H1 (cell line): ENCODE data around the gene PKP3. TPM values are rescaled to one million over a fixed set of nuclear protein-coding genes. Genes with fewer than 3 reads are reported as not detected.

Source experiments
- CTCF ChIA-PET: fragments of 300-600 bp; sonication (Branson Sonifier 250); formaldehyde crosslinking; loops from one replicate; lab custom pipeline; 2021; ENCODE audit not compliant: partially characterized antibody; lab: Charles Lee
- POLR2A ChIA-PET: fragments of 300-600 bp; sonication (Branson Sonifier 250); formaldehyde crosslinking; loops from one replicate; lab custom pipeline; 2021; ENCODE audit warnings: inconsistent platforms; ENCODE audit not compliant: partially characterized antibody; lab: Charles Lee
- DNase-seq, 2 experiments: peaks; one replicate each; pipeline versions ENCODE4 v3.0.0 to v3.0.0-alpha.2; 2010 to 2022; ENCODE audit warnings: low spot score in 2 of 2, low read depth in 1 of 2, mixed read lengths in 1 of 2
- FAIRE-seq: peaks from 2 replicates; lab custom pipeline; 2011; peaks lifted over from hg19 to GRCh38; lab: Jason Lieb, UNC
- H2AFZ ChIP-seq: 2 replicates; pipeline ENCODE4 v1.8.1; 2012; ENCODE audit warnings: low read length, inconsistent platforms
- H2AK5ac ChIP-seq: 2 replicates; pipeline ENCODE4 v1.6.1; 2013; ENCODE audit warnings: low read depth, low read length
- H2BK120ac ChIP-seq: replicated peaks from 2 replicates; pipeline ENCODE3; 2013; ENCODE audit warnings: low read depth, low read length, inconsistent platforms
- H2BK12ac ChIP-seq: 2 replicates; pipeline ENCODE4 v1.6.1; 2013; ENCODE audit warnings: low read depth, low read length
- H2BK15ac ChIP-seq: 2 replicates; pipeline ENCODE4 v1.6.1; 2013; ENCODE audit warnings: low read length
- H2BK20ac ChIP-seq: 2 replicates; pipeline ENCODE4 v1.6.1; 2013; ENCODE audit warnings: low read length
- H2BK5ac ChIP-seq: 2 replicates; pipeline ENCODE4 v1.6.1; 2013; ENCODE audit warnings: low read depth, low read length
- H3K14ac ChIP-seq: 2 replicates; pipeline ENCODE4 v1.6.1; 2013; ENCODE audit warnings: inconsistent platforms; ENCODE audit not compliant: insufficient read length
- H3K18ac ChIP-seq: 2 replicates; pipeline ENCODE4 v1.6.1; 2013; ENCODE audit warnings: low read length; ENCODE audit errors: extremely low read depth
- H3K23ac ChIP-seq: 2 replicates; pipeline ENCODE4 v1.6.1; 2013; ENCODE audit warnings: inconsistent platforms; ENCODE audit not compliant: insufficient read length
- H3K23me2 ChIP-seq: 2 replicates; pipeline ENCODE4 v1.6.1; 2013; ENCODE audit warnings: low read depth, low read length
- H3K27ac ChIP-seq: 2 replicates; pipeline ENCODE4 v1.6.1; 2011; ENCODE audit warnings: low read depth, low read length, inconsistent platforms
- H3K27me3 ChIP-seq, 4 experiments: replicated peaks in 1 of 4; 1 replicate in 1 of 4; 2 replicates in 3 of 4; pipeline versions ENCODE4 v1.6.1 to v1.8.1; 2011 to 2013; ENCODE audit warnings: low read length in 3 of 4, mild to moderate bottlenecking in 3 of 4, inconsistent platforms in 2 of 4, mixed read lengths in 2 of 4, moderate library complexity in 1 of 4; ENCODE audit not compliant: control insufficient read depth in 3 of 4, insufficient read depth in 3 of 4; ENCODE audit errors: extremely low read depth in 1 of 4
- H3K36me3 ChIP-seq, 4 experiments: 2 replicates each; pipeline versions ENCODE4 v1.6.1 to v1.8.1; 2011 to 2013; ENCODE audit warnings: mild to moderate bottlenecking in 4 of 4, low read length in 3 of 4, moderate library complexity in 2 of 4, control low read depth in 1 of 4, inconsistent platforms in 1 of 4; ENCODE audit not compliant: insufficient read depth in 4 of 4, control insufficient read depth in 2 of 4
- H3K4ac ChIP-seq: replicated peaks from 2 replicates; pipeline ENCODE3; 2013; ENCODE audit warnings: low read length, low read depth, mixed read lengths, inconsistent platforms; ENCODE audit not compliant: insufficient read length
- H3K4me1 ChIP-seq, 4 experiments: replicated peaks in 1 of 4; 1 replicate in 1 of 4; 2 replicates in 3 of 4; pipeline versions ENCODE4 v1.6.1 to v1.8.1; 2011 to 2013; ENCODE audit warnings: low read length in 3 of 4, inconsistent platforms in 2 of 4, mixed read lengths in 1 of 4; ENCODE audit not compliant: insufficient read depth in 4 of 4, control insufficient read depth in 3 of 4
- H3K4me2 ChIP-seq, 2 experiments: 2 replicates each; pipeline versions ENCODE4 v1.6.1 to v1.8.1; 2011 to 2013; ENCODE audit warnings: low read depth in 2 of 2, low read length in 2 of 2, control low read depth in 1 of 2, inconsistent platforms in 1 of 2, mild to moderate bottlenecking in 1 of 2; ENCODE audit not compliant: insufficient read depth in 1 of 2
- H3K4me3 ChIP-seq, 4 experiments: fragments of 200-600, 300-600 bp in 1 of 4; sonication (generic), shearing (Covaris generic), sonication (Bioruptor Twin) in 1 of 4; 2 replicates each; pipeline versions ENCODE4 v1.5.1 to v1.8.1; 2011 to 2016; ENCODE audit warnings: low read length in 4 of 4, low read depth in 3 of 4, control low read depth in 2 of 4, inconsistent platforms in 2 of 4, mild to moderate bottlenecking in 2 of 4, mixed read lengths in 1 of 4, moderate library complexity in 1 of 4; ENCODE audit not compliant: insufficient read depth in 2 of 4; ENCODE audit errors: extremely low read depth in 1 of 4
- H3K56ac ChIP-seq: replicated peaks from 2 replicates; pipeline ENCODE3; 2013; ENCODE audit warnings: low read depth, mild to moderate bottlenecking, mixed read lengths, low read length, inconsistent platforms; ENCODE audit not compliant: insufficient read length
- H3K79me1 ChIP-seq: 2 replicates; pipeline ENCODE4 v1.6.1; 2013; ENCODE audit warnings: low read depth, low read length, control low read depth
- H3K79me2 ChIP-seq, 2 experiments: 2 replicates each; pipeline versions ENCODE4 v1.6.1 to v1.8.1; 2012 to 2013; ENCODE audit warnings: low read length in 2 of 2, mild to moderate bottlenecking in 2 of 2, inconsistent platforms in 1 of 2; ENCODE audit not compliant: insufficient read depth in 2 of 2, control insufficient read depth in 1 of 2
- H3K9ac ChIP-seq, 4 experiments: replicated peaks in 1 of 4; 1 replicate in 1 of 4; 2 replicates in 3 of 4; pipeline versions ENCODE4 v1.6.1 to v1.8.1; 2011 to 2013; ENCODE audit warnings: low read depth in 3 of 4, low read length in 3 of 4, control low read depth in 2 of 4, mild to moderate bottlenecking in 2 of 4, moderate library complexity in 2 of 4, inconsistent platforms in 1 of 4; ENCODE audit errors: extremely low read depth in 1 of 4
- H3K9me3 ChIP-seq, 2 experiments: 2 replicates each; pipeline versions ENCODE4 v1.6.1 to v1.8.1; 2012 to 2013; ENCODE audit warnings: mild to moderate bottlenecking in 2 of 2, moderate library complexity in 2 of 2, control low read depth in 1 of 2, inconsistent platforms in 1 of 2, low read depth in 1 of 2, low read length in 1 of 2, mixed read lengths in 1 of 2; ENCODE audit not compliant: insufficient read depth in 2 of 2
- H4K20me1 ChIP-seq, 2 experiments: replicated peaks in 1 of 2; 2 replicates each; pipeline versions ENCODE3 to v1.8.1; 2011 to 2013; ENCODE audit warnings: inconsistent platforms in 2 of 2, low read length in 2 of 2, mild to moderate bottlenecking in 1 of 2; ENCODE audit not compliant: insufficient read depth in 2 of 2, control insufficient read depth in 1 of 2
- H4K5ac ChIP-seq: 2 replicates; pipeline ENCODE4 v1.6.1; 2013; ENCODE audit warnings: low read length, low read depth, mixed read lengths, inconsistent platforms; ENCODE audit not compliant: insufficient read length
- H4K8ac ChIP-seq: 2 replicates; pipeline ENCODE4 v1.8.0; 2013; ENCODE audit warnings: mild to moderate bottlenecking, moderate library complexity, low read length, inconsistent platforms; ENCODE audit not compliant: insufficient read depth; ENCODE audit errors: extremely low read depth
- H4K91ac ChIP-seq: replicated peaks from 2 replicates; pipeline ENCODE3; 2013; ENCODE audit warnings: low read length, mixed read lengths, inconsistent platforms; ENCODE audit not compliant: insufficient read length
- BRCA1 ChIP-seq: IDR thresholded peaks from 2 replicates; pipeline ENCODE4 v1.6.1; 2012; ENCODE audit warnings: low read depth, low read length, improper control_type of control experiment
- CREB1 ChIP-seq: IDR thresholded peaks from 2 replicates; pipeline ENCODE4 v1.6.1; 2012; ENCODE audit warnings: inconsistent platforms
- CTCF ChIP-seq, 3 experiments: IDR thresholded peaks; 1 replicate in 2 of 3; 2 replicates in 1 of 3; pipeline versions ENCODE4 v1.5.1 to v1.6.1; 2011; ENCODE audit warnings: low read length in 3 of 3, mild to moderate bottlenecking in 3 of 3, inconsistent platforms in 2 of 3, low read depth in 1 of 3, moderate library complexity in 1 of 3; ENCODE audit not compliant: insufficient read depth in 1 of 3; ENCODE audit errors: control extremely low read depth in 1 of 3
- EP300 ChIP-seq, 2 experiments: IDR thresholded peaks; 1 replicate in 1 of 2; 2 replicates in 1 of 2; pipeline ENCODE4 v1.6.1; 2011 to 2012; ENCODE audit warnings: low read depth in 2 of 2, low read length in 2 of 2, mild to moderate bottlenecking in 2 of 2, borderline replicate concordance in 1 of 2, inconsistent platforms in 1 of 2, moderate library complexity in 1 of 2
- EZH2 ChIP-seq: fragments of 200-600 bp; sonication (generic); IDR thresholded peaks from 2 replicates; pipeline ENCODE4 v1.7.1; 2012; ENCODE audit warnings: low read depth, mild to moderate bottlenecking, moderate library complexity, low read length, inconsistent platforms; ENCODE audit not compliant: severe bottlenecking
- FOSL1 ChIP-seq: IDR thresholded peaks from 2 replicates; pipeline ENCODE4 v1.6.1; 2011; ENCODE audit warnings: mild to moderate bottlenecking, low read depth, low read length, moderate library complexity; ENCODE audit not compliant: insufficient read depth
- HDAC6 ChIP-seq: IDR thresholded peaks from one replicate; pipeline ENCODE4 v1.7.1; 2012; ENCODE audit warnings: low read depth, mild to moderate bottlenecking, inconsistent platforms, low read length, moderate library complexity
- KDM1A ChIP-seq: fragments of 200-600, 300-600 bp; sonication (generic); IDR thresholded peaks from 2 replicates; pipeline ENCODE4 v1.7.1; 2016; ENCODE audit warnings: mild to moderate bottlenecking, low read length, borderline replicate concordance
- KDM5A ChIP-seq: fragments of 200-600 bp; IDR thresholded peaks from 2 replicates; pipeline ENCODE4 v1.7.1; 2012; ENCODE audit warnings: mild to moderate bottlenecking, low read length, inconsistent platforms, mixed read lengths
- SIN3A ChIP-seq, 2 experiments: IDR thresholded peaks in 1 of 2; conservative IDR thresholded peaks in 1 of 2; 2 replicates each; pipeline ENCODE4 v1.6.1; 2011 to 2012; ENCODE audit warnings: low read length in 2 of 2, improper control_type of control experiment in 1 of 2, low read depth in 1 of 2, mild to moderate bottlenecking in 1 of 2
- WGBS, 2 experiments: shearing (Covaris generic) in 1 of 2; methylation state at CpG; one replicate each; pipeline versions ENCODE4 v1.1.6 to v1.1.7; 2013 to 2015; ENCODE audit warnings: low lambda C conversion rate in 2 of 2, mixed read lengths in 2 of 2, inconsistent platforms in 1 of 2, low coverage in 1 of 2, missing lambda C conversion rate in 1 of 2; ENCODE audit not compliant: insufficient replicate concordance in 2 of 2, insufficient coverage in 1 of 2, insufficient read length in 1 of 2; ENCODE audit errors: extremely low coverage in 1 of 2, missing lambda C conversion rate in 1 of 2; 5-methylcytosine and 5-hydroxymethylcytosine counted together
- polyA plus RNA-seq, 7 experiments: library from polyadenylated mRNA; depleted of rRNA in 3 of 7; stranded (reverse) in 5 of 7; unstranded in 2 of 7; fragments of >200 nt in 5 of 7; fragments of 200-250 nt in 2 of 7; gene quantifications; 1 replicate in 5 of 7; 2 replicates in 1 of 7; 4 replicates in 1 of 7; pipeline versions ENCODE4 v1.2.1 to v1.2.3, GENCODE V29; 2011 to 2013; ENCODE audit warnings: missing spikeins in 2 of 7, mixed read lengths in 2 of 7
- total RNA-seq: library from RNA; stranded (reverse); fragmentation: NEBNext Ultra II Directional; extraction: Animal tissue kit (Norgen Biotek cat#: 25700); gene quantifications from 2 replicates; pipeline ENCODE4 v1.2.1, GENCODE V29; 2021

Gene PKP3
- total and polyA plus RNA-seq, 2 of the 8 experiments (the other 6 are each of a cell fraction or from before 2014, with no cell fraction given), result 16.7 to 28.7 TPM

GRCh38 chr11:452203-452744 lies 58.3 kb downstream of the PKP3 start:
- H3K14ac ChIP-seq, result no peak overlapping the region
- no peak overlapping the region for H4K5ac ChIP-seq
- H3K4me1 ChIP-seq, result peaks cover 3 to 20% (median 11%) of the 10 kb centered on the region in 4 experiments
- FAIRE-seq, result no peak
- no peaks in the 10 kb centered on the region for H3K27me3 ChIP-seq
- H3K23ac ChIP-seq, result no peak overlapping the region
- no peak overlapping the region; a peak in 1 of 4 replicates for H3K4me2 ChIP-seq
- H3K23me2 ChIP-seq, result peaks cover 2% of the 10 kb centered on the region; the same call in 1 of the 2 replicates
- peaks cover 15 to 20% of the 10 kb centered on the region in 2 experiments for H4K20me1 ChIP-seq
- H2BK5ac ChIP-seq, result no peak overlapping the region
- no peak overlapping the region for H2BK20ac ChIP-seq
- no peak overlapping the region for H2BK15ac ChIP-seq
- peaks cover 14% of the 10 kb centered on the region; the same call in 1 of the 2 replicates for H3K79me1 ChIP-seq
- no peak overlapping the region for H4K8ac ChIP-seq
- no peaks in the 10 kb centered on the region for H3K9me3 ChIP-seq
- H3K36me3 ChIP-seq, result peaks cover 2 to 11% (median 3%) of the 10 kb centered on the region in 4 experiments; a peak in 3 of 8 replicates
- DNase-seq, result no peak
- H3K27ac ChIP-seq, result no peak overlapping the region
- POLR2A ChIA-PET, result interaction anchor here (0.5 to 4.8 kb wide), 8 partner anchors 10 to 41 kb away, joined by 3 to 21 read pairs (median 5); partner anchors contain the start of gene ANO9
- CTCF ChIA-PET, result interaction anchor here (1.1 to 5.4 kb wide), 4 partner anchors 20 to 61 kb away, joined by 3 to 32 read pairs (median 4); no protein-coding TSS in a partner anchor
- WGBS, 2 experiments, result 93% methylated on average over 12 of the region's 12 CpGs; no CpG with 5 or more reads in 1 of the 2 experiments
- no peak overlapping the region for H4K91ac ChIP-seq
- H3K4ac ChIP-seq, result no peak overlapping the region
- no peak overlapping the region for H3K9ac ChIP-seq
- no peak overlapping the region for H3K56ac ChIP-seq
- no peak overlapping the region for H2BK12ac ChIP-seq
- no peak overlapping the region for H2AFZ ChIP-seq
- H3K18ac ChIP-seq, result no peak overlapping the region
- H3K4me3 ChIP-seq, result no peak overlapping the region
- peaks cover 14 to 61% of the 10 kb centered on the region in 2 experiments; a peak in 3 of 4 replicates for H3K79me2 ChIP-seq
- H2BK120ac ChIP-seq, result no peak overlapping the region
- no peak overlapping the region for H2AK5ac ChIP-seq
- TF ChIP-seq HDAC6, result no peak
- TF ChIP-seq SIN3A (conservative IDR thresholded peaks at IDR 0.05 in 1 of 2, IDR thresholded peaks at IDR 0.05 in 1 of 2; ENCODE audit: low read depth in 1 of 2, low read length in 2 of 2), result no peak
- no peak for TF ChIP-seq CREB1
- no peak for TF ChIP-seq KDM1A
- TF ChIP-seq FOSL1, result no peak
- no peak for TF ChIP-seq KDM5A
- no peak for TF ChIP-seq BRCA1
- no peak for TF ChIP-seq CTCF (IDR thresholded peaks at IDR 0.05; ENCODE audit: control extremely low read depth in 1 of 3, insufficient read depth in 1 of 3, low read depth in 1 of 3, low read length in 3 of 3)
- no peak for TF ChIP-seq EZH2
- no peak for TF ChIP-seq EP300 (IDR thresholded peaks at IDR 0.05; ENCODE audit: borderline replicate concordance in 1 of 2, low read depth in 2 of 2, low read length in 2 of 2)
